ENCODE results near the gene ZNF296. TPM values are rescaled to one million over a fixed set of nuclear protein-coding genes. Genes with fewer than 3 reads are reported as not detected.

The ZNF296 gene
- total RNA-seq, 5 donors from 2014 or later (not counting 1 experiment from before 2014, with no cell fraction given) = 1.4 to 4.3 (median 3.5) TPM

- H3K27ac ChIP-seq (ENCODE audit: low read length) = no peak overlapping the region
- no peak overlapping the region for H3K4me3 ChIP-seq (ENCODE audit: control insufficient read depth in 1 of 2, extremely low read depth in 1 of 2, low read length in 1 of 2)
- peaks cover 20% of the 10 kb centered on the region for H3K36me3 Mint-ChIP-seq
- no peak for ATAC-seq (replicated peaks in 1 of 4)
- H3K4me1 ChIP-seq (ENCODE audit: control insufficient read depth in 1 of 2, extremely low read depth in 1 of 2, insufficient read depth in 2 of 2, low read length in 2 of 2) = no peaks in the 10 kb centered on the region
- POLR2A ChIA-PET = no interaction called here
- H3K36me3 ChIP-seq (ENCODE audit: control insufficient read depth in 2 of 2, extremely low read depth in 1 of 2, insufficient read depth in 1 of 2, low read length in 1 of 2) = peaks cover 15 to 32% of the 10 kb centered on the region in 2 donors
- H3K27me3 Mint-ChIP-seq = no peaks in the 10 kb centered on the region
- H3K9me3 ChIP-seq = no peaks in the 10 kb centered on the region
- peaks cover 0 to 2% (median 0%) of the 10 kb centered on the region in 3 donors for H3K4me1 Mint-ChIP-seq
- H3K9me3 Mint-ChIP-seq = no peaks in the 10 kb centered on the region
- H3K27ac Mint-ChIP-seq = no peak overlapping the region
- no CpG with 5 or more reads among the region's 4 CpGs for WGBS (ENCODE audit: insufficient coverage)
- no peak overlapping the region for H3K4me3 Mint-ChIP-seq
- no peak for DNase-seq
- CTCF ChIA-PET = no interaction called here
- no peaks in the 10 kb centered on the region for H3K27me3 ChIP-seq (replicated peaks in 1 of 2; ENCODE audit: control insufficient read depth in 2 of 2, extremely low read depth in 1 of 2, insufficient read depth in 2 of 2, low read length in 1 of 2)
Observed at GRCh38 chr19:45023048-45023447, 53.2 kb downstream of the ZNF296 start.

- Mint-ChIP-seq H3K36me3 (peaks cover 17% of the 10 kb centered on the region), H3K27ac (no peak overlapping the region), H3K27me3 (no peaks in the 10 kb centered on the region), H3K4me3 (no peak overlapping the region), H3K9me3 (no peaks in the 10 kb centered on the region), H3K4me1 (peaks cover 1 to 4% (median 2%) of the 10 kb centered on the region in 3 donors)
- no peaks in the 10 kb centered on the region for H3K27me3 ChIP-seq (replicated peaks in 1 of 2; ENCODE audit: control insufficient read depth in 2 of 2, extremely low read depth in 1 of 2, insufficient read depth in 2 of 2, low read length in 1 of 2)
- H3K9me3 ChIP-seq = no peaks in the 10 kb centered on the region
- H3K36me3 ChIP-seq (ENCODE audit: control insufficient read depth in 2 of 2, extremely low read depth in 1 of 2, insufficient read depth in 1 of 2, low read length in 1 of 2) = peaks cover 15 to 23% of the 10 kb centered on the region in 2 donors
- ChIA-PET POLR2A (interaction anchor here in 1 of 2 donors (0.6 kb wide), 1 partner anchor 104 kb away, joined by 4 read pairs; no protein-coding TSS in a partner anchor), CTCF (interaction anchor here in 1 of 2 donors (0.5 kb wide), 1 partner anchor 15 kb away, joined by 7 read pairs; no protein-coding TSS in a partner anchor)
- H3K27ac ChIP-seq (ENCODE audit: low read length) = no peak overlapping the region
- DNase-seq (no peak), ATAC-seq (replicated peaks in 1 of 4) (peak in 1 of 4 experiments; percentile 20)
- no peak overlapping the region for H3K4me3 ChIP-seq (ENCODE audit: control insufficient read depth in 1 of 2, extremely low read depth in 1 of 2, low read length in 1 of 2)
- WGBS (ENCODE audit: insufficient coverage) = 96% methylated on average over 11 of the region's 14 CpGs
- H3K4me1 ChIP-seq (ENCODE audit: control insufficient read depth in 1 of 2, extremely low read depth in 1 of 2, insufficient read depth in 2 of 2, low read length in 2 of 2) = peaks cover 0 to 4% of the 10 kb centered on the region in 2 experiments
Observed at GRCh38 chr19:45021971-45022370, 54.3 kb downstream of the ZNF296 start.

Other genes with a start within 250 kb of the ZNF296 start
- gene NECTIN2, start 230.2 kb downstream of the ZNF296 start, total RNA-seq = 1 to 10 TPM in 4 of 5 donors, under 1 TPM in 1; 0.30 to 1.8 (median 1.4) TPM
- 10 to 100 TPM; 32.1 to 47.5 (median 41.5) TPM for gene TOMM40, start 185.2 kb downstream of the ZNF296 start, total RNA-seq
- gene APOE, start 170.7 kb downstream of the ZNF296 start, total RNA-seq = 1 to 10 TPM; 2.0 to 9.5 (median 6.8) TPM
- 1 to 10 TPM in 3 of 5 donors, not detected in 2; 2.8 to 8.5 (median 3.9) TPM for gene APOC1, start 161.9 kb downstream of the ZNF296 start, total RNA-seq
- not detected for gene APOC4, start 134.2 kb downstream of the ZNF296 start, total RNA-seq
- under 1 TPM in 2 of 5 donors, not detected in 3; 0.66 to 0.96 TPM for gene APOC2, start 130.4 kb downstream of the ZNF296 start, total RNA-seq
- gene CLPTM1, start 121.1 kb downstream of the ZNF296 start, total RNA-seq = 100 to 1,000 TPM in 1 of 5 donors, 10 to 100 TPM in 4; 64.0 to 103 (median 87.6) TPM
- gene RELB, start 75.0 kb downstream of the ZNF296 start, total RNA-seq = 10 to 100 TPM; 29.4 to 65.5 (median 40.4) TPM
- gene CLASRP, start 37.4 kb downstream of the ZNF296 start, total RNA-seq = 100 to 1,000 TPM; 141 to 153 (median 149) TPM
- gene GEMIN7, start 2.8 kb upstream of the ZNF296 start, total RNA-seq = 10 to 100 TPM in 4 of 5 donors, 1 to 10 TPM in 1; 4.0 to 23.1 (median 22.7) TPM
- 10 to 100 TPM; 17.2 to 35.2 (median 30.4) TPM for gene PPP1R37, start 16.7 kb upstream of the ZNF296 start, total RNA-seq
- 1 to 10 TPM in 4 of 5 donors, under 1 TPM in 1; 0.95 to 1.3 (median 1.2) TPM for gene NKPD1, start 84.5 kb upstream of the ZNF296 start, total RNA-seq
- gene TRAPPC6A, start 101.8 kb upstream of the ZNF296 start, total RNA-seq = 10 to 100 TPM; 53.9 to 92.4 (median 73.7) TPM
- 10 to 100 TPM; 14.9 to 36.2 (median 32.8) TPM for gene BLOC1S3, start 102.3 kb upstream of the ZNF296 start, total RNA-seq
- not detected for gene EXOC3L2, start 168.9 kb upstream of the ZNF296 start, total RNA-seq
- 10 to 100 TPM; 28.0 to 34.8 (median 29.9) TPM for gene MARK4, start 174.8 kb upstream of the ZNF296 start, total RNA-seq
- gene CKM, start 246.4 kb upstream of the ZNF296 start, total RNA-seq = not detected